GM18951 (cell line): ENCODE results near the gene TNFRSF19.

ENCODE experiments used
- POLR2A ChIP-seq: IDR thresholded peaks from 4 replicates; pipeline ENCODE4 v1.6.1; 2011; ENCODE audit warnings: mild to moderate bottlenecking; ENCODE audit not compliant: insufficient read length, insufficient read depth; ENCODE audit errors: extremely low read depth
- in situ Hi-C: fragments of 300-500 bp; cut with MboI; formaldehyde crosslinking; loops from one replicate; pipeline ENCODE4 v1.12.0; 2022; ENCODE audit warnings: low sequenced_read_pairs, mixed read lengths, inconsistent platforms; ENCODE audit not compliant: unreplicated experiment

TNFRSF19 gene

DNA sequence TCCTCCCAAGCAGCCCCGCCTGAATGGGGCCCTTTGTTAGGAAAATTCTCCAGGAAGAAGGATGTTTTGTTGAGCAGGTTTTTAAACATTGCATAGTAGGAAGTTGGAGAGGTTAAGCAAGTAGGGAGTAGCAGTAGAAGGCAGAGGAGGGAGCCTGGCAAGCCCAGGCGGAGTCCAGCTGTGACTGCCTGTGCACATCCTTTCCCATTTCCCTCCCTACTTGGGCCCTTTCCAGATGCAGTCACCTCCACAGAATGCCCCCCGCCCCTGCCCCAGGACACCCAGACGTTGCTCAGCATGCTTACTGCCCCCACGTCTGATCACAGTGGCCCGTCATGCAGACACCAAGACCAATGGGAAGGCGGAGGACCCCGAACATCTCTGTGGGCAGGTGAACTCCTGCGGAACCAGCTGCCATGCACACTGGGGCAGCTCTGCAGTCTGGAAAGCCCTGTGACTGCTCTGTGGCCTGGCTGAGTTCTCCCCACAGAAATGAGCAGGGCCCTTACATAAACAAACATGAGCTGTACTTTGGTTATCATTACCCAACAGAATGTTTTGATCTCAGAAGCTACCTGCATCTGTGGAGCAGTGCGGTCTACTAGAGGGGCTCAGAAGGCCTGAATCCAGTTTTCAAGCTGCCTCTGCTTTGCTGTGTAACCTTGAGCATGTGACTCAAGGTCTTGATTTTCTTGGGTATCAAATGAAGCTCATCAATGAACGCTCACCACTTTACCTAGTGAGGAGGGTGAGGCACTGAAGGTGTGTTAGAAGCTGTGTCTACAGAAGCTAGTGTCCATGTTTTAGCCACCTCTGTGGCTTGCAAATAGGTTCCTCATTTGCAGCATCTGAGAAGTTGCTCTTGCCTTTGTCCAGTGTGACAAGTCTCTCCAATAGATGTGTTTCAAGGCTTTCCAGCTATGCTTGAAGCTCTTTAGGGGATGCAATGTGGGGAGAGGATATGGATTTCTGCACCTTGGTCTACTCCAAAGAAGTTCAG lies 84.2 kb downstream of the TNFRSF19 start:
- in situ Hi-C loops: no loop called here
- TF ChIP-seq POLR2A: no peak

GRCh38 chr13:23655321-23655720 lies 85.1 kb downstream of the TNFRSF19 start:
- TF ChIP-seq POLR2A: no peak
- in situ Hi-C loops: no loop called here

DNA sequence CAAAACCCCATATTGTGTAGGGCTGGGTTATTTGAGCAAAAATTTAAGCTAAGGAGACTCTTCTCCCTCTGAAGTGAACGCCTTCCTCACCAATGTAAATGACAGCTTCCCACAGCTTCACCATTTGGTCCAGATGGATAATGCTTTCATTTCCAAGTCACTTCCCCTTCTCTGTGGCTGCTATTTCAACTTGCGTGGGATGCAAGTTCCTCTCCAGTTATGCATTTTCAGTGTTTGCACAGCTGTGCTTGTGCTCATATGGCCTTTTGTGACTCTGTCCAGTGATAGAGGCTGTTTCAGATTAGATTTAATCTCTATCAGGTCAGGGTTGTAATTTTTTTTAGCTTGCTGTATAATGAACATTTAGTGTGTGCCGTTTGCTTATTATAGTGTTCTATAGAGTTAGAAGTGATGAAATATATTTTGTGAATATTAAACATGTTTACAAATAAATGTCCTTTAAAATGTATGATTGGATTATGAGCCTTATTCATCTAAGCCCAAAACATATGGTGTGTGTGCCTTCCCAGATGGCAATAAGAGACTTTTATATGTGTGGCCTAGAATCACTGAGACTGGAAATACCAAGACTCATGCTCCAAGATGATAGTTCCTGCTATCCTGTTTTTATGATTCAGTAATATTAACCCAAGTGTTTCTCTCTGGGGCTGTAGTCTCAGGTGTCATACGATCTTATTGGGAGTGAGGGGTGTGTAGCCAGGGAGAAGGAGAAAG lies 86.6 kb downstream of the TNFRSF19 start:
- TF ChIP-seq POLR2A: no peak

GRCh38 chr13:23658929-23659541 lies 88.8 kb downstream of the TNFRSF19 start:
- TF ChIP-seq POLR2A: no peak
- in situ Hi-C loops: no loop called here

More for the DNA sequence above, 86.6 kb downstream of the TNFRSF19 start:
- in situ Hi-C loops: no loop called here

DNA sequence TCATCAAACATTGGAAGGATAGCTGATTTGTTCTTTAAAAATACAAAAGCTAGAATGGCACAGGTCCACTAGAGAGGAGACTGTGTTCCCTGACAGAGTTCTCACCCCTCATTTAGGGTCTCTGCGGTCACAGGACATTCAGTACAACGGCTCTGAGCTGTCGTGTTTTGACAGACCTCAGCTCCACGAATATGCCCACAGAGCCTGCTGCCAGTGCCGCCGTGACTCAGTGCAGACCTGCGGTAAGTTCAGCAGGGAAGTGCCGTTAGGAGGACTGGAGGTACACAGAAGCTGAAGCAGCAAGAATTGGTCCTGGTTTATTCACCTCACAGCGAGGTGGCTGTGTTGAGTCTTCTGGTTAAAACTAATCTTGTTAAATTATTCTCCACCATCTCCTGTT lies 90.0 kb downstream of the TNFRSF19 start:
- in situ Hi-C loops: no loop called here
- no peak for TF ChIP-seq POLR2A

- in situ Hi-C loops: no loop called here
- no peak for TF ChIP-seq POLR2A
Observed at GRCh38 chr13:23666582-23666981, 96.4 kb downstream of the TNFRSF19 start.

- TF ChIP-seq POLR2A: no peak
- in situ Hi-C loops: no loop called here
Observed at GRCh38 chr13:23667750-23668149, 97.5 kb downstream of the TNFRSF19 start.

- no peak for TF ChIP-seq POLR2A
- in situ Hi-C loops: no loop called here
Observed at GRCh38 chr13:23668562-23668961, 98.3 kb downstream of the TNFRSF19 start.

GRCh38 chr13:23670793-23671192 lies 100.6 kb downstream of the TNFRSF19 start:
- in situ Hi-C loops: no loop called here
- no peak for TF ChIP-seq POLR2A

DNA sequence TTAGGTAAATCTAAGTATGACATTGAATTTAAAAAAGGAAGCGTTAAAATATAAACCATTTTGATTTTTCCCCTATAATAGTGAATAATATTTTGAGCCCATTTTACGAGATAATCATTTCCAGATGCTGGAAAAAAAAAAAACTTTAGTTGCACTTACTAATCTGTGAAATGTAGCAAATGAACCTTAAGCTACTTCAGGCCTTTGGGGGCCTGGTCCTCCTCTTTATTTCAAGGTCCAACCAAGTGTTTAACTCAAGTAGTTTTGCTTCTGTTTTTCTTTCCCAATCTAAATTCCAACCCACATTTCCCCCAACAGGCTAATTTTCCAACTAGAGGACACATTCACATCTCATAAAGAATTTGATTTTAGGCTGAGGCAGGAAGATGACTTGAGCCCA lies 101.2 kb downstream of the TNFRSF19 start:
- in situ Hi-C loops: no loop called here
- no peak for TF ChIP-seq POLR2A

DNA sequence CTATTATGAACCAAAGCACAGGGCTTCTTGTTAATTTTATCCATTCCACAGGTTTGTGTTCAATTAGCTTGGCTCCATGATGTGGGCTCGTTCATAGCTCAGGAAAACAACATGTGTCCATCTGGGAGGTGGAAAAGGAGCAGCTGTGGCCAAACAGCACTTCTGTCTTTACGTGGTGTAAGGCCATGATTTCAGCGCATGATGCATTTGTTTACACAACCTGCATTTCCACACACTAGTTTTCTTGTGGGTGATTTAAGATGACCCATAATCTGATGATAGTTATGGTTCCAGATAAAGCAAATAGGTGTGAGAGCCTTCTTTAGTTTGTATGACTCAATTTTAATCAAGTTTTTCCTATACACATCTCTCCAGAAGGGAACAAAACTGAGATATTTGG lies 101.7 kb downstream of the TNFRSF19 start:
- in situ Hi-C loops: no loop called here
- no peak for TF ChIP-seq POLR2A

GRCh38 chr13:23672616-23673015 lies 102.4 kb downstream of the TNFRSF19 start:
- TF ChIP-seq POLR2A: no peak
- in situ Hi-C loops: no loop called here

DNA sequence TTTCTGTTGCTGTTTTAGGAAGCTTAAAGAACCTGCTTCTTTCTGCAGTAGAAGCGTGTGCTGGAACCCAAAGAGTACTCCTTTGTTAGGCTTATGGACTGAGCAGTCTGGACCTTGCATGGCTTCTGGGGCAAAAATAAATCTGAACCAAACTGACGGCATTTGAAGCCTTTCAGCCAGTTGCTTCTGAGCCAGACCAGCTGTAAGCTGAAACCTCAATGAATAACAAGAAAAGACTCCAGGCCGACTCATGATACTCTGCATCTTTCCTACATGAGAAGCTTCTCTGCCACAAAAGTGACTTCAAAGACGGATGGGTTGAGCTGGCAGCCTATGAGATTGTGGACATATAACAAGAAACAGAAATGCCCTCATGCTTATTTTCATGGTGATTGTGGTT lies 103.1 kb downstream of the TNFRSF19 start:
- TF ChIP-seq POLR2A: no peak
- in situ Hi-C loops: no loop called here

GRCh38 chr13:23673867-23674605 lies 103.8 kb downstream of the TNFRSF19 start:
- in situ Hi-C loops: no loop called here
- TF ChIP-seq POLR2A: no peak
